Tibial nerve (tissue), 4 donors: Measurements from ENCODE around the gene CMAS.

Experiments
- CTCF ChIP-seq, 5 experiments: fragments of 200-600 bp in 3 of 5; fragments of 450-650 bp in 2 of 5; sonication (generic) in 3 of 5; IDR thresholded peaks; one replicate each; pipeline ENCODE4 v1.5.1; 2016 to 2019; ENCODE audit warnings: antibody characterized with exemption in 5 of 5, mild to moderate bottlenecking in 3 of 5, moderate library complexity in 2 of 5
- EP300 ChIP-seq, 2 donors: sonication (generic); formaldehyde crosslinking; IDR thresholded peaks; one replicate each; pipeline ENCODE4 v1.6.1; 2017; ENCODE audit warnings: antibody characterized with exemption in 2 of 2, mild to moderate bottlenecking in 1 of 2
- POLR2A ChIP-seq, 2 donors: fragments of 450-650 bp; IDR thresholded peaks; one replicate each; pipeline ENCODE4 v1.6.1; 2017; ENCODE audit warnings: antibody characterized with exemption in 2 of 2, mild to moderate bottlenecking in 2 of 2, moderate library complexity in 2 of 2

- TF ChIP-seq CTCF (IDR thresholded peaks at IDR 0.05) (no peak), POLR2A (IDR thresholded peaks at IDR 0.05) (no peak), EP300 (IDR thresholded peaks at IDR 0.05) (no peak)
These were observed 47.7 kb upstream of the CMAS start for GRCh38 chr12:21998295-21998694.
